Activated naive CD4-positive, alpha-beta T cell treated with anti-CD3 and anti-CD28 coated beads, Interleukin-2, amount 50 U/mL, for 16 hours (primary cell): ENCODE measurements around the gene ODF2L.

Experiments
- DNase-seq: peaks from one replicate; pipeline ENCODE4 v3.0.0-alpha.2; 2020

ODF2L gene

DNA sequence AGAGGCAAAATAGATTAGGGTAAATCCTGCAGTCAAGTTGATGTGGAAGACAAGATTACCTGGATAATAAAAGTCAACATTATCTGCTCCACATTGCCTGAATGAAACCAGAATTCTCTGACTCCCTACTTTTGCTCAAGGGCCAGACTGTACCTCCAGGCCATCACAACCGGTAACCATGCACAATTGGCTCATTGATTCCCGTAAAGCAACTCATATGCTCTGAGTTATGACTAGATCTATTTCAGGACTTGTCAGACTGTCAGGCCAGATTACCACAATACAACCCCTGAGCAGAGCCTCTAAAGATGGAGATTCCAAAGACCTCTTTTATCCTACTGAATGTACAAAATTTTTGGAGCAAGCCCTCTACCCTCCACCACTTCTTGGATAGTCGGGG lies 90.4 kb downstream of the ODF2L start:
- DNase-seq, result no peak

DNA sequence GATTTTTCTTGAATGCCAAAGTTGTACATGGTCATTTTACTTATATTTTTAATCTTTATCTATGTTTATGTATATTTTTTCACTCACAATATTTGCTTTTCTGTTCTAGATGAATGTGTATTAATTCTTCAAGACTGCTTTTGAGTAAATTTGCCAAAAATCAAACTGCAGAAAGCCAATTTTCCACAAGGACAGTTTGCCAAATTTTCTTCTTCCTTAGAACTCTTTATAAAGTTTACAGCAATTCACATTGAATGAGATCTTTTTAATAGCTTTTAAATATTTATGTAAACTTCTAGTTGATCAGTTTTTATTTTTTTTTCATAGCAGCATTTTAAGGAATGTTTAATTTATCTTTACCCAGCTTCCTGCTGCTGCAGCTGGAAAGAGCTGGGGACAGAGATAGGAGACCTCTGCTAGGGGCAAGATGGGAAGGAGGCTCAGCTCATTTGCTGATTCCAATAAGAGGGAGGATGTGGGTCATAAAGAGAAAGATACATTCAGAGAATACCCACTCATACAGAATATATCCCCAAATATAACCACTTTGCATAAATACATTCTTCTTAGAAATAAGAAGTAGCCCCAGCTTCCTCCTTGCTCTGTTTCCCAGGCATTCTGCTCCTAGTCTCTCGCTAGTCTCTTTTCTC lies 93.0 kb downstream of the ODF2L start:
- DNase-seq, result no peak
